ENCODE data around the gene IGFBP4. TPM values are rescaled to one million over a fixed set of nuclear protein-coding genes. Genes with fewer than 3 reads are reported as not detected.
A peak's percentile ranks its signal among the peaks of the same experiment; 100 is the strongest.
"Not testable (repeated sequence)": the region's sequence is repeated elsewhere in the genome, so short reads cannot be mapped to it uniquely, and the experiment has no call there.

Gene IGFBP4
- total RNA-seq: 176 TPM
- long read RNA-seq, transcript IGFBP4-201 (4 exons, 2,200 nt): major isoform, 433 of 495 reads
- long read RNA-seq, partial matches to known transcripts: 52 of 495 reads
- long read RNA-seq, other reads (novel, unspliced or antisense): 10 of 495 reads

GRCh38 chr17:40443196-40443987 lies at the start of gene IGFBP4:
Gene IGFBP4, plus strand, starts transcription at chr17:40443450. Its CDS starts 286 bp downstream, at chr17:40443736.
- DNase-seq (peak; percentile 92), ATAC-seq (peak; percentile 74)
- intact Hi-C loops (cut with micrococcal nuclease): loop anchor here (5.0 kb wide), 1 partner anchor 89 kb away; no protein-coding TSS in a partner anchor

DNA sequence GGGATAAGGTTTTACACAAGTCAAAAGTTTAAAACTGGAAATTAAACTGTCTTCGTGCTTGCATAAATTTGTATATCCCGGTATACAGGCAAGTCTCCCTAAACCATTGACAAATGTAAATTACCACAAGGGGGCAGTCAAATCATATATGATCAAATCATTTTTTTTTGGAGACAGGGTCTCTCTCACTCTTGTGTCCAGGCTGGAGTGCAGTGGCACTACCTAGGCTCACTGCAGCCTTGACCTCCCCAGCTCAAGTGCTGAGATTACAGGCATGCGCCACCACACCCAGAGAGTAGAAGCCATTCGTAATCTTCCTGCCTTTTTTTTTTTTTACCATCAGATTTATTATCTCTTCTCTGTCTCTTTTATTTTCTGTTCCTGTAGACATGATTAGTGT lies 44.1 kb upstream of the IGFBP4 start:
- no peak for DNase-seq
- intact Hi-C loops (cut with micrococcal nuclease): no loop called here
- peak; percentile 47 for ATAC-seq

GRCh38 chr17:40402668-40403067 lies 40.6 kb upstream of the IGFBP4 start:
- intact Hi-C loops (cut with micrococcal nuclease): no loop called here
- no peak for DNase-seq
- no peak for ATAC-seq

DNA sequence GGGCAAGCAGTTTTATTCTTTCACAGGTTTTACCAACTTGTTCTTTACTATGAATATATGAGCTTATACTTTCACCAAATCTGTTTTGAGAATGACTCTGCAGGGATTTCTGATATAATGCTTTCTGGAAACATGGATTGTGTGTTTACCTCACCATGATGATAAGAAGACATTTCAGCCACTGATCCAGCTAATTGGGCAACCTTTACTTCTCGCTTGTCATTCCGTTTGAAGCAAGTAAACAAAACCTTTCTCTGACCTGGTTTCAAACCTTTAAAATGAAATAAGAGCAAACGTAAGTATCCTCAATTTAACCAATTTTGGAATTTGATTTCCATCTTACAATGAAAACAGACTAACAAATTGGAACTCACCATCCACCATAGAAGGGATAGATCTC lies 39.2 kb upstream of the IGFBP4 start:
- no peak for ATAC-seq

GRCh38 chr17:40407460-40407859 lies 35.8 kb upstream of the IGFBP4 start:
- DNase-seq: no peak
- intact Hi-C loops (cut with micrococcal nuclease): no loop called here
- no peak for ATAC-seq

More for the DNA sequence above, 39.2 kb upstream of the IGFBP4 start:
- DNase-seq: no peak
- intact Hi-C loops (cut with micrococcal nuclease): no loop called here

- intact Hi-C loops (cut with micrococcal nuclease); DNase-seq; ATAC-seq: not testable (repeated sequence)
These were observed 33.7 kb upstream of the IGFBP4 start for GRCh38 chr17:40409540-40409939.

- ATAC-seq (no peak), DNase-seq (no peak)
- intact Hi-C loops (cut with micrococcal nuclease): no loop called here
These were observed 33.2 kb upstream of the IGFBP4 start for GRCh38 chr17:40410082-40410481.

GRCh38 chr17:40411821-40412220 lies 31.4 kb upstream of the IGFBP4 start:
- no peak for ATAC-seq
- no peak for DNase-seq
- intact Hi-C loops (cut with micrococcal nuclease): no loop called here

GRCh38 chr17:40412880-40413279 lies 30.4 kb upstream of the IGFBP4 start:
- intact Hi-C loops (cut with micrococcal nuclease): no loop called here
- ATAC-seq (no peak), DNase-seq (no peak)

GRCh38 chr17:40414312-40414711 lies 28.9 kb upstream of the IGFBP4 start:
- ATAC-seq; DNase-seq; intact Hi-C loops (cut with micrococcal nuclease): not testable (repeated sequence)

DNA sequence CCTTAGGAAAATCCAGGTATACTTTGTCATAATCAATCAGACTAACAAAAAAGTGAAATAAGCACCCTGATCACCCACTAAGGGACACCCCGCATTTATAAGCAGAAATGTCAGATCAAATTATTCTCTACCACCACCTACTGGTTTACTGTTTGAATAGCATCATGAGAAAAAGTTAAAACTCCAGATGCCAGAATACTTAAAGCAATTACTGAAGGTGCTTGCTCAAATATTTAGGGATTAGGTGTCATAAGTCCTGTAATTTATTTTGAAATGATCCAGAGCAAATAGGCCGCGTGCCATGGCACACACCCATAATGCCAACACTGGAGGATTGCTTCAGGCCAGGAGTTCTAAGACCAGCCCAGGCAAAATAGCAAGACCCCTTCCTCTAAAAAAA lies 27.9 kb upstream of the IGFBP4 start:
- DNase-seq (no peak), ATAC-seq (no peak)
- intact Hi-C loops (cut with micrococcal nuclease): loop anchor here (5.0 kb wide), 1 partner anchor 113 kb away; no protein-coding TSS in a partner anchor

- intact Hi-C loops (cut with micrococcal nuclease): loop anchor here (5.0 kb wide), 1 partner anchor 114 kb away; no protein-coding TSS in a partner anchor
- no peak for ATAC-seq
These were observed 26.6 kb upstream of the IGFBP4 start for GRCh38 chr17:40416671-40417070.

DNA sequence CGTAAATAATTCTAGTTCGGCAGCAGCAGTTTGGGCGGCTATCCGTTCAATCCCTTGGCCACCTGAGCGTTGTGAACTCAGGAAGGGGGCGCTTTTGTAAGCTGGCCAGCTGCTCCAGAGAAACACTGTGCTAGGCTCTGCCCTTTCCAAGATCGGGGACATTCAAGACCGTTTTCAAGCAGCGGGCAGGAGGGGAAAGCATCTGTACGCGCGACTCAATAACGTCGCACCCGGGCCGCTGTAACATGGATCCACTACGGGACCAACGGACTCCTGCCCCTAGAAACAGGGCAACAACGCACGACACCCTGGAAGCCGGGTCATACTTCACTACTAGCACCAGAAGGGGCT lies 26.0 kb upstream of the IGFBP4 start:
- ATAC-seq (no peak), DNase-seq (no peak)
- intact Hi-C loops (cut with micrococcal nuclease): loop anchor here (5.0 kb wide), 1 partner anchor 115 kb away; no protein-coding TSS in a partner anchor

More at GRCh38 chr17:40416671-40417070, 26.6 kb upstream of the IGFBP4 start:
- no peak for DNase-seq

- intact Hi-C loops (cut with micrococcal nuclease): loop anchor here (5.0 kb wide), 1 partner anchor 116 kb away; no protein-coding TSS in a partner anchor
These were observed 25.4 kb upstream of the IGFBP4 start, which contains the start of gene TOP2A for GRCh38 chr17:40417609-40418427. Gene TOP2A, minus strand, starts transcription at chr17:40417896. Its CDS starts 105 bp downstream, at chr17:40417791.

GRCh38 chr17:40418428-40418706 lies 24.9 kb upstream of the IGFBP4 start:
- intact Hi-C loops (cut with micrococcal nuclease): loop anchor here (5.0 kb wide), 1 partner anchor 116 kb away; no protein-coding TSS in a partner anchor
- DNase-seq: peak; percentile 42
- ATAC-seq: no peak

More at GRCh38 chr17:40417609-40418427, 25.4 kb upstream of the IGFBP4 start, which contains the start of gene TOP2A:
- ATAC-seq (peak; percentile 100), DNase-seq (peak; percentile 84)

DNA sequence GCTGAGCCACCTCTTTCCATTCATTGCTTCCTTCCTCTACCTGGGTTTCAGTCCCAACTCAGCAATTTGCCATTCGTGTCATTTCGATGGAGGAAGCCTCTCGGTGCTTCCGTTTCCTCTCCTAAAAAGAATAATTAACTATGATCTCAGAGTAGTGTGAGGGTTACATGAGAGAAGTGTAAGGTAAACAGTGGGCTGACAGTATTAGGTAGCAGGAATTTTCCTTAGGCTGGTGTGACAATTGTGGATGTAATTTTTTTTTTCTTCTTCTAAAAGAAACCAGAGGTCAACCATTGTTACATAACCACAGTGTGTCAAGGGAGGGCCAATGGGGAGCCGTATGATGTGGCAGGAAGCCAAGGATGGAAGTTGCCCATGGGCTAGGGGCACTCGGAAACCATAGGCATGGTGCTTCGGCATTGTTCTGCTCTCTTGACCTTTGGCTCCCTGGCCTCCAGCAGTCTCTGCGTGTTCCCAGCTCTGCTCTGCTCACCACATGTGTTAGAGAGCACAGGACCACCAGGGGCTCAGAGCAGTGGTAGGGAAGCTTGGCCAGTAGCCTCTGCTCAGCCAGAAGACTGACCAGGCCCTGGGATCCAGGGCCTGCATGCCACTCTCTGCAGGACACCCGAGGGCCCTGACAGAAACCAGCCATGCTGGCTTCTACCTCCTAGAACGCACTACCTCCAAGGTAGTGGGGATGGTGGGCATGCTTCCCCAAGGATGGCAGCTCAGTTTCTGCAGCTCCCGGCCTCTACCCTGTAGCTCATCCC lies 23.5 kb upstream of the IGFBP4 start:
- ATAC-seq (no peak), DNase-seq (no peak)
- intact Hi-C loops (cut with micrococcal nuclease): loop anchor here (5.0 kb wide), 1 partner anchor 117 kb away; no protein-coding TSS in a partner anchor

DNA sequence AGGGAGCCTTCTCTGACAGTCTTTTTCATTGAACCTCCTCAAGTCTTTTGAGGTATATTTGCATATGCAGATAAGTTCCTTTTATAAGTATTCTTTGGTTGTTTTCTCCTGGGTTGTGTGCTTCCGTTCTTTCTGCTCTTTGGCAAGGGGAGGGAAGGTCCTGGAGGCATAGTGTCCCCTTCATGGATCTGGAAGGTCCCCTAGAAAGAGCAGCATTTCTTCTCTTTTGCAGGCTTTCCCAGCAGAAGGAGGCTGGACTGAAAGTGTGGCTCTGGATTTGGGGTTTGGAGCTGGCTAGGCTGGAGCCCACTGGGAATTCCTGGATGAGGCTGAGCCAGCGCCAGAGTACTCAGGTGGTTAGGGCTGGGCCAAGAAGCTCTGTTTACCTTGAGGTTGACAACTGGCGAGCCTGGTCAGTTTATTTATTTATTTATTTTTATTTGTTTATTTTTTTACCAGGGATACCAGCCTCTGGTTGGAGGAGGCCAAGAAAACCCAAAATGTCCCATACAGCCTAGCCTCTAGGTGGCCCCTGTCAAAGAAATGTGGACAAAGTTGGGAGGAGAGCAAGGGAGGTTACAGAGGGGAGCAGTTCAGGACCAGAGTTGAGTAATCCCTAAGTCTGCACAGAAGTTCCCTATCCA lies 20.1 kb upstream of the IGFBP4 start:
- intact Hi-C loops (cut with micrococcal nuclease): no loop called here
- no peak for DNase-seq
- no peak for ATAC-seq

DNA sequence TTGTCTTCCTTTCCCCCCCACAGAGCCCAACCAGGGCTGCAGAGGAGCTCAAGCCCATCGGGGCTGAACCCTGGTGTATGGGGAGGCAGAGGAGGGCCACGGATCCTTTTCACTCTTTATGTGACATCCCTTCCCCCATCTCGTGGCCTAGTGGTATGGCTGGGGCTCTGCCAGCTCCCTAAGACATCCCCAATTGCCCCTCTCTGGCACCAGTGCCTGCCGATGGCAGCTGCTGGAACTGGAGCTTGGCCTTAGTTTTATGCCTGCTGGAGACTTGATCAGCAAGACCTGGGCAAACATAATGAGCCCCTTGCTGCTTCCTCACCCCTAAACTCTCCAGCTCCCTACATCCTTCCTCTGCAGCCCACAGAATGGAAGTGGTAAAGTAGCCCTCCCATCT lies 17.5 kb upstream of the IGFBP4 start:
- no peak for ATAC-seq
- intact Hi-C loops (cut with micrococcal nuclease): no loop called here

More for the DNA sequence above, 17.5 kb upstream of the IGFBP4 start:
- no peak for DNase-seq

Data from left ventricle myocardium superior (tissue), 1 donor.